Measurements from ENCODE around the gene WNT4.

WNT4 gene

GRCh38 chr1:22117851-22118250 is 25.0 kb downstream of the WNT4 start:
- no peak for TF ChIP-seq CTCF (IDR thresholded peaks at IDR 0.05)
- Histone ChIP-seq H3K27ac (no peak overlapping the region), H2AFZ (no peak overlapping the region), H3K27me3 (ENCODE audit: control insufficient read depth, insufficient read depth, low read length) (no peaks in the 10 kb centered on the region), H3K9me3 (ENCODE audit: control insufficient read depth, low read length) (no peaks in the 10 kb centered on the region), H3K36me3 (ENCODE audit: control insufficient read depth, insufficient read depth, low read length) (no peaks in the 10 kb centered on the region), H3K4me3 (ENCODE audit: low read depth, low read length) (no peak overlapping the region), H3K9ac (no peak overlapping the region), H3K79me2 (no peaks in the 10 kb centered on the region), H3K4me2 (ENCODE audit: low read length) (no peak overlapping the region), H3K4me1 (no peaks in the 10 kb centered on the region)

- H3K4me2 ChIP-seq (ENCODE audit: low read length): no peak overlapping the region
- H3K79me2 ChIP-seq: no peaks in the 10 kb centered on the region
- H3K9me3 ChIP-seq (ENCODE audit: control insufficient read depth, low read length): no peaks in the 10 kb centered on the region
- no peak overlapping the region for H2AFZ ChIP-seq
- no peak overlapping the region for H3K9ac ChIP-seq
- H3K27ac ChIP-seq: no peak overlapping the region
- no peaks in the 10 kb centered on the region for H3K4me1 ChIP-seq
- no peak for TF ChIP-seq CTCF (IDR thresholded peaks at IDR 0.05)
- no peak overlapping the region for H3K4me3 ChIP-seq (ENCODE audit: low read depth, low read length)
- no peaks in the 10 kb centered on the region for H3K36me3 ChIP-seq (ENCODE audit: control insufficient read depth, insufficient read depth, low read length)
- no peaks in the 10 kb centered on the region for H3K27me3 ChIP-seq (ENCODE audit: control insufficient read depth, insufficient read depth, low read length)
These were observed 25.7 kb downstream of the WNT4 start for GRCh38 chr1:22117238-22117637.

DNA sequence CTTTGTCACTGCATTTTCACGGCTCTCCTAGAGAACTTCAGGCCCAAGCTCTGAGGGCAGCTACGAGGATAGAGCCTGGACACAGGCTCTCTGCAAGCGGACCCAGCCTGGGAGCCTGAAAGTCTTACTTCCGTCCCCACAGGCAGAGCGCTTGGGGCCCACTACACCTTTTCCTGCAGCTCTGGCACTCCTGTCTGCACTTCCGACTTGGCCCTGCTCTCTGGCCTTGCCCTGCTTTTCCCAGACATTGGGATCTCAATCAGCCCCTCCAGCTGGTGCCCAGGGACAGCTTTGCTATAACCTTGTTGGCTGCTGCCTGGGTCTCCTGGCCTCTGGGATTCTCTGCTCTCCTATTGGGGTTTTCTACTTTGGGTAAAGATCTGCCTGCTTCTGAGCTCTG is 27.6 kb downstream of the WNT4 start:
- no peaks in the 10 kb centered on the region for H3K27me3 ChIP-seq (ENCODE audit: control insufficient read depth, insufficient read depth, low read length)
- no peaks in the 10 kb centered on the region for H3K9me3 ChIP-seq (ENCODE audit: control insufficient read depth, low read length)
- TF ChIP-seq CTCF (IDR thresholded peaks at IDR 0.05): no peak
- H3K27ac ChIP-seq: no peak overlapping the region
- peaks cover 5% of the 10 kb centered on the region for H3K4me1 ChIP-seq
- H3K4me2 ChIP-seq (ENCODE audit: low read length): no peak overlapping the region
- no peak overlapping the region for H2AFZ ChIP-seq
- no peak overlapping the region for H3K4me3 ChIP-seq (ENCODE audit: low read depth, low read length)
- H3K79me2 ChIP-seq: no peaks in the 10 kb centered on the region
- H3K9ac ChIP-seq: no peak overlapping the region
- no peaks in the 10 kb centered on the region for H3K36me3 ChIP-seq (ENCODE audit: control insufficient read depth, insufficient read depth, low read length)

DNA sequence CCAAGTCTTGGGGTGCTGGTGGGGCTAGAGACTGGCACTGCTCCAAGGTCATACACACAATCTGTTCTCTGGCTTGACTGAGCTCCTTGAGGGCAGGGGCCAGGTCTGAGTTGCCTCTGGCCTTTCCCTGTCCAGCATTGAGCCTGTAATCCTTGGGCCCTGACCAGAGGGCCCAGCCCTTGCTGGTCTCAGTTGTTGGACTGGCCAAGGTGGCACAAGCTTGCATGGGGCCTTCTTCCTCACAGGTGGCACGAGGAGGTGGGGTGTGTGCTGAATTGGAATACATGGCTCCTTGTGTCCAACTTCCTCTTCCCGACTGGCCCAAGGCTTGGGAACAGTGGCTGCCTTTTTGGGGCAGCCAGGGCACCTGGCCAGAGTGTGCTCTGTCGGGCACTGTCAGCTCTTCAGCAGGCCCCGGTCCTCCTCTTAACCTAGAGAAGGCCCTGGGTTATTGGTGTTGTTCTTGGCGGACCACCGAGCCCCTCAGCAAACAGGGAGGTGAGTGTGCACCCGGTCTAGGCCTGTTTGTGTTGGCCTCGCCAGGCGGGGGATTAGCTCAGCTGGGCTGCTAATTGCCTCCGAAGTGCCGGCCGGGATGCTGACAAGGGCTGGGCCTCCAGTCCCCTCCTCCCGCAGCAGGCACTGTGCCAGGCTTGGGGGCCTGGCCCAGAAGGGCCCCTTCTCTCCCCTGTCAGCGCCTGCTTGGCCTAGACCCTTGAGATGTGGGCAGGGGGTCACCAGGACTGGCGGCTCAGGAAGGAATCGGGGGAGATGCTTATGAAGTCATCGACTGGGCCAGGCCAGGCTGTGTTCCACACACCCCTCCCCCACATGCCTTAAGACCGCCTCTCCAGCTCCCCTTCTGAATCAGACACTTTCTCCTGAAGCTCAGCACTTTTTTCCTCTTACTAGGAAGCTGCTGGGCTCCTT is 28.5 kb downstream of the WNT4 start:
- Histone ChIP-seq H3K27me3 (ENCODE audit: control insufficient read depth, insufficient read depth, low read length) (no peaks in the 10 kb centered on the region), H3K4me1 (peaks cover 5% of the 10 kb centered on the region), H3K9me3 (ENCODE audit: control insufficient read depth, low read length) (no peaks in the 10 kb centered on the region), H3K79me2 (no peaks in the 10 kb centered on the region), H3K36me3 (ENCODE audit: control insufficient read depth, insufficient read depth, low read length) (no peaks in the 10 kb centered on the region), H2AFZ (no peak overlapping the region), H3K4me2 (ENCODE audit: low read length) (no peak overlapping the region), H3K4me3 (ENCODE audit: low read depth, low read length) (no peak overlapping the region), H3K27ac (no peak overlapping the region), H3K9ac (no peak overlapping the region)
- no peak for TF ChIP-seq CTCF (IDR thresholded peaks at IDR 0.05)

GRCh38 chr1:22112554-22112953 is 30.3 kb downstream of the WNT4 start:
- Histone ChIP-seq H3K9me3 (ENCODE audit: control insufficient read depth, low read length) (no peaks in the 10 kb centered on the region), H3K4me1 (peaks cover 5% of the 10 kb centered on the region), H3K9ac (no peak overlapping the region), H3K27me3 (ENCODE audit: control insufficient read depth, insufficient read depth, low read length) (no peaks in the 10 kb centered on the region), H3K4me3 (ENCODE audit: low read depth, low read length) (no peak overlapping the region), H3K4me2 (ENCODE audit: low read length) (no peak overlapping the region), H3K27ac (no peak overlapping the region), H2AFZ (no peak overlapping the region), H3K36me3 (ENCODE audit: control insufficient read depth, insufficient read depth, low read length) (no peaks in the 10 kb centered on the region), H3K79me2 (no peaks in the 10 kb centered on the region)
- no peak for TF ChIP-seq CTCF (IDR thresholded peaks at IDR 0.05)

Data from parathyroid adenoma (tissue), 2 donors.